SK-N-MC (cell line): ENCODE results near the gene TPM1.
"Not testable (repeated sequence)": the region's sequence is repeated elsewhere in the genome, so short reads cannot be mapped to it uniquely, and the experiment has no call there.

ENCODE experiments used
- DNase-seq: peaks from one replicate; pipeline ENCODE4 v3.0.0-alpha.2; 2011; ENCODE audit warnings: low read depth, low spot score
- H3K27ac ChIP-seq: fragments of 200-600 bp; sonication (generic); 2 replicates; pipeline ENCODE4 v1.5.1; 2016; ENCODE audit warnings: mixed run types
- H3K36me3 ChIP-seq: fragments of 200-600 bp; sonication (generic); 2 replicates; pipeline ENCODE4 v1.6.1; 2017; ENCODE audit warnings: antibody characterized with exemption, low read length, mixed read lengths; ENCODE audit not compliant: insufficient read depth
- H3K4me3 ChIP-seq: fragments of 200-600 bp; sonication (generic); 2 replicates; pipeline ENCODE4 v1.5.1; 2016
- H3K9ac ChIP-seq: fragments of 200-600 bp; sonication (generic); 2 replicates; pipeline ENCODE4 v1.8.0; 2017; ENCODE audit warnings: mixed run types, mixed read lengths; ENCODE audit not compliant: insufficient read length
- H3K9me3 ChIP-seq: fragments of 200-600 bp; sonication (generic); 2 replicates; pipeline ENCODE4 v1.6.1; 2017; ENCODE audit warnings: low read depth, mild to moderate bottlenecking, antibody characterized with exemption, low read length, moderate library complexity, mixed read lengths
- EZH2 ChIP-seq: fragments of 200-600 bp; sonication (generic); IDR thresholded peaks from one replicate; pipeline ENCODE4 v1.6.1; 2017; ENCODE audit warnings: antibody characterized with exemption
- FOXP2 ChIP-seq: optimal IDR thresholded peaks from 2 replicates; pipeline ENCODE3; 2011; ENCODE audit warnings: mild to moderate bottlenecking, moderate library complexity; ENCODE audit not compliant: insufficient read depth; ENCODE audit errors: extremely low read length, control extremely low read depth
- POLR2AphosphoS5 ChIP-seq: IDR thresholded peaks from 2 replicates; pipeline ENCODE4 v1.6.1; 2012; ENCODE audit warnings: mild to moderate bottlenecking, low read depth, low read length, borderline replicate concordance

Gene TPM1

DNA sequence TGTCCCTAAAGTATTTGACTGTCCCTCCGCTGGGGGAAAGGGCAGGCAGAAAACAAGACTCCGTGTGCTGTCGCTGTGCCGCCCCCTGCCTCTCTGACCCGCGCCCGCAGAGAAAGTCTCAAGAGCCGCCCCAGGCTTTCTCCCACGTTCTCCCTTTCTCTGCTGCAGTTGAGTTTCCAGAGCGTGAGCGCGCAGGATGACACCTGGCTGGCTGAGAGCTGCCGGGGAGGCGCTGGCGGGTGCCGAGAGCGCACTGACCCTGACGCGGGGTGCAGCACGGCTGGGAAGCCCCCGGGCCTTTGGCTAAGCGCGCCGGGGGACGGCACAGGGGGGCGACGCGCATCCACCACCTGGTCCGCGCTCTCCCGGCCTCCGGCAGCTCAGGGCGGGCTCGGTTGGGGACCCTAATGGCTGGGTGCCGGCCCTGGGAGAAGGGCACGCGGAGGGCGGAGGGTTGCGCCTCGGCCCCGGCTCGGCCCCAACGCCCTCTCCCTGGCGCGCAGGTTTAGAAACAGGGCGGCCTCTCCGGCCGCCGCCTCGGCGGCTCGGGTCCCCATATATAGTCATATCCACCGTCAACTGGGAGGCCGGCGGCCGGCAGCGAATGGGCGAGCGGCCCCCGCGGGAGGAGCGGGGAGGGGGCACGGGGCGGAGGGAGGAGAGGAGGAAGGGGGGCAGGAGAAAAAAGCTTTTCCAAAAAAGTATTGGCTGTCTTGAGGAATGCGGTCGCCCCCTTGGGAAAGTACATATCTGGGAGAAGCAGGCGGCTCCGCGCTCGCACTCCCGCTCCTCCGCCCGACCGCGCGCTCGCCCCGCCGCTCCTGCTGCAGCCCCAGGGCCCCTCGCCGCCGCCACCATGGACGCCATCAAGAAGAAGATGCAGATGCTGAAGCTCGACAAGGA lies at the start of gene TPM1:
Gene TPM1, plus strand, starts transcription at position 774 of the 903 bp plus-strand sequence. Its CDS starts 83 bp downstream, at position 857.
- DNase-seq, result no peak
- no peak within 1 kb of the TSS for H3K27ac ChIP-seq
- no peaks in the 10 kb centered on the region for H3K9me3 ChIP-seq
- no peak for TF ChIP-seq EZH2
- no peak for TF ChIP-seq POLR2AphosphoS5
- TF ChIP-seq FOXP2, result no peak
- peak within 1 kb of the TSS; percentile 68 for H3K4me3 ChIP-seq
- H3K36me3 ChIP-seq, result no peaks in the 10 kb centered on the region
- H3K9ac ChIP-seq, result no peak within 1 kb of the TSS

DNA sequence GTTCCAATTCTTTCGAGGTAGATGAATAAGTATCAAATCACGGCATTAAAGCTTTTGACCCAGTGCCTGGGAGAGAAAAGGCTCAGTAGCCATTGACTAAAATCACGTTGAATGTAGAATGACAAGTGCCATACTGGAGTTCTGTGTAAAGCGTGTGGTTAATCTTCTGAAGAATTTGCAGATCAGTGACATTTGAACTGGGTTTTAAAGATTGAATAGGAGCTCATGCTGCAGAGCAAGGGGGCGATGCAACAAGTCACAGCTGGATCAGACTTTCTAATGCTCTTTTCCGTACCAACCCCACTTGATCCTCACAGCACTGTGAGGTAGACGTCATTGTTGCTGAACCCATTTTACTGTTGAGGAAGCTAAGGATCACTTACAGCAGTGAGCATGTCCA lies 49.5 kb upstream of the TPM1 start:
- no peak overlapping the region for H3K27ac ChIP-seq
- H3K4me3 ChIP-seq, result no peak overlapping the region
- H3K9ac ChIP-seq, result no peak overlapping the region
- no peak for TF ChIP-seq POLR2AphosphoS5
- H3K9me3 ChIP-seq, result no peaks in the 10 kb centered on the region
- no peaks in the 10 kb centered on the region for H3K36me3 ChIP-seq
- DNase-seq, result no peak

GRCh38 chr15:62993632-62994031 lies 48.9 kb upstream of the TPM1 start:
- H3K27ac ChIP-seq, H3K36me3 ChIP-seq, H3K9me3 ChIP-seq, H3K4me3 ChIP-seq, DNase-seq, H3K9ac ChIP-seq: not testable (repeated sequence)

DNA sequence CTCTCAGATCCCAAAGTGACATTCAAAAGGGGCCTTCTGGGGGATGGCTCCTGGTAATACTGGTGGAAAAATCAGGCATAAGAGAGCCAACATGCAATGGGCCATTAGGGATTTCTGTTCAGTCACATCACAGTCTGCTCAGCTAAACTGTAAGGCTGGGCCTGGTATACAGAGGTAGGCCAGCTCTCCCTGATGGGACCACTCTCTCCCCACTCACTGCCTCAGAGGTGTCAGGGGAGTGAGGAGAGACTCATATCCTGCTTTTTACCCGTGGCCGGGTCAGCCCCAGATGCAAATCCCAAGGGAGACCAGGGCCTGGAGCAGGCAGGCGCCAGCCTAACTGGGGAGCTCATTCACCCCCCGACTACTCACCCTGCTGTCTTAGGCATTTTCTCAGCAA lies 48.1 kb upstream of the TPM1 start:
- TF ChIP-seq FOXP2 (no peak), EZH2 (no peak), POLR2AphosphoS5 (no peak)

GRCh38 chr15:62994975-62995681 lies 47.4 kb upstream of the TPM1 start:
- no peak overlapping the region for H3K9ac ChIP-seq
- no peaks in the 10 kb centered on the region for H3K36me3 ChIP-seq
- no peaks in the 10 kb centered on the region for H3K9me3 ChIP-seq
- no peak overlapping the region for H3K4me3 ChIP-seq
- no peak for DNase-seq
- no peak overlapping the region for H3K27ac ChIP-seq
- TF ChIP-seq EZH2 (no peak), POLR2AphosphoS5 (no peak), FOXP2 (no peak)

More for the DNA sequence above, 48.1 kb upstream of the TPM1 start:
- H3K4me3 ChIP-seq, result no peak overlapping the region
- H3K9me3 ChIP-seq, result no peaks in the 10 kb centered on the region
- no peak for DNase-seq
- no peak overlapping the region for H3K27ac ChIP-seq
- H3K9ac ChIP-seq, result no peak overlapping the region
- no peaks in the 10 kb centered on the region for H3K36me3 ChIP-seq

- Histone ChIP-seq H3K36me3 (no peaks in the 10 kb centered on the region), H3K4me3 (no peak overlapping the region), H3K9me3 (no peaks in the 10 kb centered on the region), H3K27ac (no peak overlapping the region), H3K9ac (no peak overlapping the region)
- no peak for DNase-seq
- TF ChIP-seq EZH2 (no peak), FOXP2 (no peak), POLR2AphosphoS5 (no peak)
Measured at GRCh38 chr15:62997441-62997840, 45.1 kb upstream of the TPM1 start.

DNA sequence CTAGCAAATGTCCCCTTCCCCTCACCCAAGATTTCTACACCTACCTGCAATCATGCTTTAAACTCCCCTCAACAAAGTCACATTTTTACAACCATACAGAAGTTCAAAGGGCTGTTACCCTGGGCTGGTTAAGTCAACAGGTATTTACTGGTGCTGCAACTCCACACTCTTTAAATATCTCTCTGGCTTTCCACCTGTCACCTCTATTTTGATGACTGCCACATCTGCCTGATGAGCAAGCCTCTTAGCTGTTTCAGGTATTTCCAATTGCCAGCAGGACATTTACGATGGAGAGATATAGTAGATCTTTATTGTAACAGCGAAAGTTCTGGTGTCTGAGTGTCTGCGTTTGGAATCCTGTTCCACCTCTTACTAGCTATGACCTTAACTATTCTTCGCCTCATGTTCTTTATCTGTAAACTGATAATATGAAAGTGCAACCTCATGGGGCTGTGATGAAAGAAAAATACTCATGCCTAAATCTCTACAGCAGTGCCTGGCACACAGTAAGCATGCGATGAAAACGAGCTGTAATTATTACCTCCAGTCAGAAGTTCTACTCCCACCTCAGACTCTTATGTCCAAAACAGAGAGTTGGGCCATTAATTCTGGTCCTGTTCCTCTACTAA lies 44.2 kb upstream of the TPM1 start:
- no peak overlapping the region for H3K9ac ChIP-seq
- H3K27ac ChIP-seq, result no peak overlapping the region
- H3K36me3 ChIP-seq, result no peaks in the 10 kb centered on the region
- TF ChIP-seq POLR2AphosphoS5, result no peak
- TF ChIP-seq FOXP2, result no peak
- TF ChIP-seq EZH2, result no peak
- no peak for DNase-seq
- no peak overlapping the region for H3K4me3 ChIP-seq
- H3K9me3 ChIP-seq, result no peaks in the 10 kb centered on the region

DNA sequence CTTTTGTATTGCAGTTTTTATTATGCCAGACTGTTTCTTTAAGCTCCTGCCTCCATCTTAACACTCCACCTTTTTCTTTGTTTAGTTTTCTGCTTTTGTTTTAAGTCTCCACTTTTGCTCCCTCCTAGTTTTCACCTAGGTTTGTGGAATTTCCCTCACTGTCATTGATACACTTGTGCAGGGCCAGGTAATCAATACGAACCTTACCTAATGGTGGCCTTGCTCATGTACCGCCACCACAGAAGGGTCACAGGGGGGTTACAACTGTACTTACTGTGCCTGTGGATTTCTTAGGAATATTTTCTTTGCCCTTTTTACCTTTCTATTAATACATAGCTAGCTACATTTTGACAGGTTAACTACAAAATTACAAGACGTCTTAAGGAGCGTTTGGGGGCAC lies 43.4 kb upstream of the TPM1 start:
- H3K36me3 ChIP-seq, result no peaks in the 10 kb centered on the region
- H3K4me3 ChIP-seq, result no peak overlapping the region
- DNase-seq, result no peak
- TF ChIP-seq EZH2, result no peak
- no peak for TF ChIP-seq POLR2AphosphoS5
- no peak for TF ChIP-seq FOXP2
- H3K9me3 ChIP-seq, result no peaks in the 10 kb centered on the region
- H3K27ac ChIP-seq, result no peak overlapping the region
- no peak overlapping the region for H3K9ac ChIP-seq
